IMR-90 (cell line): ENCODE data around the gene HMOX1. TPM values are rescaled to one million over a fixed set of nuclear protein-coding genes. Genes with fewer than 3 reads are reported as not detected.

Experiments
- ATAC-seq: fragments of 200-7000 bp; cut with Tn5 transposase; 2 replicates; pipeline ENCODE4 v1.9.1; 2020; ENCODE audit warnings: low read depth, mild to moderate bottlenecking, moderate library complexity
- BruUV-seq: library from RNA; stranded (reverse); fragments of 400-500 nt; replicated peaks from 2 replicates; lab custom pipeline; 2021; lab: Mats Ljungman, UMichigan
- CTCF ChIA-PET: fragments of 300-600 bp; formaldehyde crosslinking; extraction: SDS; loops from one replicate; lab custom pipeline; 2021; ENCODE audit warnings: antibody characterized with exemption; lab: Yijun Ruan, JAX
- POLR2A ChIA-PET: fragments of 300-600 bp; sonication (Branson Sonifier 250); formaldehyde crosslinking; loops from one replicate; lab custom pipeline; 2022; ENCODE audit warnings: antibody characterized with exemption; ENCODE audit not compliant: unreplicated experiment; lab: Charles Lee
- DNase-seq: peaks from one replicate; pipeline ENCODE4 v3.0.0; 2013
- H2AFZ ChIP-seq: replicated peaks from 2 replicates; pipeline ENCODE3; 2013; ENCODE audit warnings: low read length, mild to moderate bottlenecking; ENCODE audit not compliant: poor library complexity
- H2AK5ac ChIP-seq: 2 replicates; pipeline ENCODE4 v1.6.1; 2013; ENCODE audit warnings: low read depth, low read length, inconsistent platforms
- H2AK9ac ChIP-seq: replicated peaks from 2 replicates; pipeline ENCODE3; 2013; ENCODE audit warnings: mild to moderate bottlenecking, low read depth, low read length, moderate library complexity; ENCODE audit not compliant: poor library complexity
- H2BK120ac ChIP-seq: 2 replicates; pipeline ENCODE4 v1.6.1; 2013; ENCODE audit warnings: low read depth, low read length, inconsistent platforms
- H2BK15ac ChIP-seq: 3 replicates; pipeline ENCODE4 v1.6.1; 2013; ENCODE audit warnings: low read depth, low read length, inconsistent platforms
- H2BK20ac ChIP-seq: 2 replicates; pipeline ENCODE4 v1.6.1; 2013; ENCODE audit warnings: low read depth, mild to moderate bottlenecking, inconsistent platforms, low read length, moderate library complexity
- H2BK5ac ChIP-seq: 2 replicates; pipeline ENCODE4 v1.6.1; 2013; ENCODE audit warnings: mild to moderate bottlenecking, low read depth, low read length, inconsistent platforms; ENCODE audit not compliant: poor library complexity, severe bottlenecking
- H3K14ac ChIP-seq: replicated peaks from 2 replicates; pipeline ENCODE4 v1.6.1; 2013; ENCODE audit warnings: low read depth, low read length, inconsistent platforms
- H3K18ac ChIP-seq: 2 replicates; pipeline ENCODE4 v1.6.1; 2013; ENCODE audit warnings: low read depth, low read length, control low read depth
- H3K23ac ChIP-seq: 2 replicates; pipeline ENCODE4 v1.6.1; 2013; ENCODE audit warnings: low read depth, low read length, inconsistent platforms
- H3K27ac ChIP-seq: 2 replicates; pipeline ENCODE4 v1.5.1; 2013; ENCODE audit warnings: mild to moderate bottlenecking, control low read depth, low read length; ENCODE audit not compliant: insufficient read depth
- H3K27me3 ChIP-seq: 2 replicates; pipeline ENCODE4 v1.6.1; 2013; ENCODE audit warnings: low read length; ENCODE audit not compliant: control insufficient read depth, insufficient read depth
- H3K36me3 ChIP-seq: 2 replicates; pipeline ENCODE4 v1.6.1; 2013; ENCODE audit warnings: low read length, mixed read lengths; ENCODE audit not compliant: control insufficient read depth, insufficient read depth
- H3K4ac ChIP-seq: 2 replicates; pipeline ENCODE4 v1.6.1; 2013; ENCODE audit warnings: low read depth, low read length, inconsistent platforms
- H3K4me1 ChIP-seq: 2 replicates; pipeline ENCODE4 v1.6.1; 2013; ENCODE audit warnings: low read length, mixed read lengths; ENCODE audit not compliant: control insufficient read depth, insufficient read depth
- H3K4me2 ChIP-seq: 2 replicates; pipeline ENCODE4 v1.6.1; 2013; ENCODE audit warnings: low read depth, mild to moderate bottlenecking, control low read depth, low read length, moderate library complexity
- H3K4me3 ChIP-seq: 2 replicates; pipeline ENCODE4 v1.5.1; 2013; ENCODE audit warnings: low read depth, mild to moderate bottlenecking, control low read depth, low read length, moderate library complexity; ENCODE audit not compliant: insufficient read depth
- H3K56ac ChIP-seq: 2 replicates; pipeline ENCODE4 v1.6.1; 2013; ENCODE audit warnings: low read length, inconsistent platforms; ENCODE audit not compliant: insufficient read depth; ENCODE audit errors: extremely low read depth
- H3K79me1 ChIP-seq, 2 experiments: 2 replicates each; pipeline ENCODE4 v1.6.1; 2013; ENCODE audit warnings: low read length in 2 of 2, inconsistent platforms in 1 of 2, low read depth in 1 of 2
- H3K9ac ChIP-seq: 2 replicates; pipeline ENCODE4 v1.6.1; 2013; ENCODE audit warnings: low read depth, low read length, control low read depth
- H3K9me1 ChIP-seq: 2 replicates; pipeline ENCODE4 v1.6.1; 2013; ENCODE audit warnings: low read length, inconsistent platforms; ENCODE audit not compliant: insufficient read depth
- H3K9me3 ChIP-seq: 2 replicates; pipeline ENCODE4 v1.6.1; 2013; ENCODE audit warnings: low read length; ENCODE audit not compliant: control insufficient read depth, insufficient read depth
- H4K20me1 ChIP-seq: 2 replicates; pipeline ENCODE4 v1.6.1; 2013; ENCODE audit warnings: low read length, inconsistent platforms; ENCODE audit not compliant: insufficient read depth
- H4K5ac ChIP-seq: 2 replicates; pipeline ENCODE4 v1.6.1; 2013; ENCODE audit warnings: mild to moderate bottlenecking, low read depth, low read length, control low read depth
- H4K8ac ChIP-seq, 2 experiments: 2 replicates each; pipeline ENCODE4 v1.6.1; 2013; ENCODE audit warnings: low read depth in 2 of 2, low read length in 2 of 2, control low read depth in 1 of 2, inconsistent platforms in 1 of 2
- H4K91ac ChIP-seq: 2 replicates; pipeline ENCODE4 v1.6.1; 2013; ENCODE audit warnings: low read depth, low read length, inconsistent platforms; ENCODE audit not compliant: insufficient read depth
- MAFK ChIP-seq: IDR thresholded peaks from 2 replicates; pipeline ENCODE4 v1.6.1; 2012; ENCODE audit warnings: low read depth, low read length, improper control_type of control experiment
- POLR2A ChIP-seq: IDR thresholded peaks from 2 replicates; pipeline ENCODE4 v1.6.1; 2012; ENCODE audit warnings: mild to moderate bottlenecking, low read depth, low read length
- RCOR1 ChIP-seq: IDR thresholded peaks from 2 replicates; pipeline ENCODE4 v1.6.1; 2012; ENCODE audit warnings: mild to moderate bottlenecking, low read length, improper control_type of control experiment; ENCODE audit not compliant: insufficient replicate concordance
- SMC3 ChIP-seq: fragments of 150-350 bp; IDR thresholded peaks from 2 replicates; pipeline ENCODE4 v1.6.1; 2016; ENCODE audit warnings: low read depth, mild to moderate bottlenecking, antibody characterized with exemption, low read length, moderate library complexity
- WGBS, 2 experiments: methylation state at CpG; one replicate each; pipeline versions ENCODE4 v1.1.5 to v1.1.7; 2013; ENCODE audit warnings: missing lambda C conversion rate in 2 of 2; ENCODE audit not compliant: insufficient read length in 1 of 2; ENCODE audit errors: extremely low coverage in 2 of 2; 5-methylcytosine and 5-hydroxymethylcytosine counted together
- dilution Hi-C: fragments of 300-500 bp; cut with HindIII; formaldehyde crosslinking; loops from one replicate; pipeline ENCODE4 v1.14.3; 2018; ENCODE audit warnings: low sequenced_read_pairs; ENCODE audit not compliant: unreplicated experiment
- in situ Hi-C: fragments of 300-500 bp; cut with MboI; formaldehyde crosslinking; loops from 3 replicates; pipeline ENCODE4 v1.14.3; 2019; ENCODE audit warnings: low sequenced_read_pairs, inconsistent platforms, mixed read lengths
- intact Hi-C: fragments of 100-400 bp; cut with micrococcal nuclease; formaldehyde crosslinking; loops from 2 replicates; pipeline ENCODE4 v1.10.0; 2022
- polyA plus RNA-seq, 3 experiments: library from polyadenylated mRNA; depleted of rRNA; stranded (reverse); fragments of >200 nt; gene quantifications; 2 replicates each; pipeline ENCODE4 v1.2.3, GENCODE V29; 2012; ENCODE audit warnings: low replicate concordance in 1 of 3
- total RNA-seq: library from RNA; depleted of rRNA; stranded (reverse); fragments of >200 nt; gene quantifications from 2 replicates; pipeline ENCODE4 v1.2.3, GENCODE V29; 2012
- TF ChIP-seq, protein P1 (sequence below): fragments of 150-350 bp; IDR thresholded peaks from 2 replicates; pipeline ENCODE4 v1.6.1; 2016; ENCODE audit warnings: low read depth, mild to moderate bottlenecking, low read length, moderate library complexity, borderline replicate concordance

Gene HMOX1
- total and polyA plus RNA-seq, 2 of the 4 experiments (the other 2 are of a cell fraction), result 23.1 to 50.5 TPM

- WGBS, 2 experiments, result 20% methylated on average over 1 of the region's 17 CpGs; no CpG with 5 or more reads in 1 of the 2 experiments
- ChIA-PET CTCF (interaction anchor here (0.5 to 1.4 kb wide), 2 partner anchors 81 to 1141 kb away, joined by 4 to 5 read pairs; no protein-coding TSS in a partner anchor), POLR2A (no interaction called here)
- Histone ChIP-seq H4K5ac (no peak overlapping the region), H4K20me1 (no peaks in the 10 kb centered on the region), H2BK20ac (no peak overlapping the region; the same call in 1 of the 2 replicates), H3K4me1 (peaks cover 10% of the 10 kb centered on the region), H3K27me3 (no peaks in the 10 kb centered on the region), H2BK120ac (no peak overlapping the region), H3K9ac (0 out of 2 replicates have a peak overlapping the region, but pooled peaks have one; percentile 38), H3K4ac (no peak overlapping the region), H2BK15ac (no peak overlapping the region), H3K36me3 (peaks cover 14% of the 10 kb centered on the region; the same call in 1 of the 2 replicates), H3K14ac (no peak overlapping the region), H3K23ac (no peak overlapping the region), H3K79me1 (no peaks in the 10 kb centered on the region), H3K27ac (no peak overlapping the region), H4K8ac (no peak overlapping the region; a peak in 1 of 4 replicates), H3K4me3 (no peak overlapping the region), H2AFZ (no peak overlapping the region), H3K9me3 (no peaks in the 10 kb centered on the region), H3K56ac (no peak overlapping the region), H2BK5ac (no peak overlapping the region), H2AK9ac (no peak overlapping the region), H3K4me2 (no peak overlapping the region), H3K9me1 (peaks cover 2% of the 10 kb centered on the region; the same call in 1 of the 2 replicates), H4K91ac (no peak overlapping the region), H3K18ac (no peak overlapping the region), H2AK5ac (peak overlapping the region; percentile 6; the same call in 1 of the 2 replicates)
- in situ Hi-C loops (loop anchor here (5.0 to 10.0 kb wide), 2 partner anchors 237 to 775 kb away; no protein-coding TSS in a partner anchor), intact Hi-C loops (loop anchor here (1.0 to 5.0 kb wide), 6 partner anchors 31 to 777 kb away; partner anchors contain the start of gene HMOX1), dilution Hi-C loops (no loop called here)
- TF ChIP-seq POLR2A, result no peak
- TF ChIP-seq RCOR1, result no peak
- no peak for TF ChIP-seq MAFK
- TF ChIP-seq SMC3, result no peak
- TF ChIP-seq, protein P1, sequence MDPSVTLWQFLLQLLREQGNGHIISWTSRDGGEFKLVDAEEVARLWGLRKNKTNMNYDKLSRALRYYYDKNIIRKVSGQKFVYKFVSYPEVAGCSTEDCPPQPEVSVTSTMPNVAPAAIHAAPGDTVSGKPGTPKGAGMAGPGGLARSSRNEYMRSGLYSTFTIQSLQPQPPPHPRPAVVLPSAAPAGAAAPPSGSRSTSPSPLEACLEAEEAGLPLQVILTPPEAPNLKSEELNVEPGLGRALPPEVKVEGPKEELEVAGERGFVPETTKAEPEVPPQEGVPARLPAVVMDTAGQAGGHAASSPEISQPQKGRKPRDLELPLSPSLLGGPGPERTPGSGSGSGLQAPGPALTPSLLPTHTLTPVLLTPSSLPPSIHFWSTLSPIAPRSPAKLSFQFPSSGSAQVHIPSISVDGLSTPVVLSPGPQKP, result no peak
- BruUV-seq, result no TSS peak
- DNase-seq (peak; percentile 37), ATAC-seq (peak; percentile 4)
Measured at GRCh38 chr22:35349704-35350538, 31.0 kb upstream of the HMOX1 start.
